Measurements from ENCODE around the gene THAP7. TPM values are rescaled to one million over a fixed set of nuclear protein-coding genes. Genes with fewer than 3 reads are reported as not detected.

The THAP7 gene
- total and polyA plus RNA-seq, 9 of the 15 experiments (the other 6 are each of a cell fraction or from before 2014, with no cell fraction given): 7.9 to 263 (median 84.1) TPM

- TF ChIP-seq MED1 (CRISPR knock-in tag; IDR thresholded peaks at IDR 0.05; ENCODE audit: borderline replicate concordance): no peak
- no peak for TF ChIP-seq POLR2B (IDR thresholded peaks at IDR 0.05; ENCODE audit: low read depth, partially characterized antibody)
- no peak for TF ChIP-seq EZH2 (IDR thresholded peaks at IDR 0.05; ENCODE audit: borderline replicate concordance, low read depth, low read length)
- TF ChIP-seq ATF1 (CRISPR knock-in tag; IDR thresholded peaks at IDR 0.05): no peak
- 0 out of 2 replicates have a peak, but pooled peaks have one; percentile 4 for TF ChIP-seq ATF1 (tag; IDR thresholded peaks at IDR 0.05)
- no peak for TF ChIP-seq MTA2 (IDR thresholded peaks at IDR 0.05; ENCODE audit: low read depth)
- no peak for TF ChIP-seq SRSF1 (IDR thresholded peaks at IDR 0.05; ENCODE audit: low read depth, low read length)
- no peak for TF ChIP-seq ARID2 (IDR thresholded peaks at IDR 0.05)
- TF ChIP-seq ZNF41 (CRISPR knock-in tag; conservative IDR thresholded peaks at IDR 0.05): 0 out of 2 replicates have a peak, but pooled peaks have one; percentile 15
- TF ChIP-seq ZNF695 (CRISPR knock-in tag; IDR thresholded peaks at IDR 0.05): no peak
- TF ChIP-seq HCFC1 (IDR thresholded peaks at IDR 0.05; ENCODE audit: low read depth, low read length): peak; percentile 61
- no peak for TF ChIP-seq MNT (conservative IDR thresholded peaks at IDR 0.05)
- TF ChIP-seq CEBPB (tag; IDR thresholded peaks at IDR 0.05): peak; percentile 20; the same call in 1 of the 2 replicates
- TF ChIP-seq TGIF2 (CRISPR knock-in tag; IDR thresholded peaks at IDR 0.05): no peak
- peak; percentile 40 to 95; a peak in 3 of 4 replicates for TF ChIP-seq TBL1XR1 (IDR thresholded peaks at IDR 0.05; ENCODE audit: low read length in 2 of 2)
- peak in 1 of 2 experiments; percentile 98; a peak in 2 of 4 replicates for TF ChIP-seq SIN3A (IDR thresholded peaks at IDR 0.05; ENCODE audit: borderline replicate concordance in 2 of 2, control insufficient read depth in 1 of 2, low read depth in 2 of 2, low read length in 2 of 2)
- no peak for TF ChIP-seq PURB (CRISPR knock-in tag; IDR thresholded peaks at IDR 0.05; ENCODE audit: low read depth)
- TF ChIP-seq NEUROD1 (IDR thresholded peaks at IDR 0.05; ENCODE audit: borderline replicate concordance, low read depth, low read length, partially characterized antibody): peak; percentile 92
- no peak; the same call in 1 of the 2 replicates for TF ChIP-seq SREBF1 (IDR thresholded peaks at IDR 0.05; ENCODE audit: borderline replicate concordance, low read depth, low read length)
- TF ChIP-seq HEY1 (CRISPR knock-in tag; IDR thresholded peaks at IDR 0.05; ENCODE audit: borderline replicate concordance): 0 out of 2 replicates have a peak, but pooled peaks have one; percentile 5
- TF ChIP-seq ETV6 (IDR thresholded peaks at IDR 0.05; ENCODE audit: borderline replicate concordance in 1 of 2, low read depth in 2 of 2, low read length in 1 of 2): 0 out of 4 replicates have a peak, but pooled peaks of 1 of the 2 experiments have one; percentile 29
- no peak for TF ChIP-seq ETV6 (CRISPR knock-in tag; IDR thresholded peaks at IDR 0.05; ENCODE audit: borderline replicate concordance)
- peak; percentile 75 for TF ChIP-seq TBP (optimal IDR thresholded peaks at IDR 0.05; ENCODE audit: low read depth, low read length)
Measured at GRCh38 chr22:21014726-21015465, 13.0 kb upstream of the THAP7 start, which contains the start of gene P2RX6 (continued).
